Heart left ventricle (tissue), 16 donors: ENCODE data around the gene ZNF862. TPM values are rescaled to one million over a fixed set of nuclear protein-coding genes. Genes with fewer than 3 reads are reported as not detected.
A peak's percentile ranks its signal among the peaks of the same experiment; 100 is the strongest.

Source experiments
- ATAC-seq, 4 donors: fragments of 200-7000 bp; cut with Tn5 transposase; one replicate each; pipeline ENCODE4 v1.9.1; 2020 to 2022; ENCODE audit warnings: moderate library complexity in 4 of 4, mild to moderate bottlenecking in 3 of 4, moderate number of reproducible peaks in 1 of 4
- DNase-seq, 5 donors: peaks; one replicate each; pipeline ENCODE4 v3.0.0-alpha.2; 2020
- H3K27ac ChIP-seq, 12 donors: fragments of 200-600 bp; sonication (generic) in 4 of 12; one replicate each; pipeline versions ENCODE4 v1.5.0 to v1.8.0; 2016 to 2022; ENCODE audit warnings: mild to moderate bottlenecking in 2 of 12
- H3K27me3 ChIP-seq, 9 donors: fragments of 200-600 bp; sonication (generic) in 2 of 9; one replicate each; pipeline versions ENCODE4 v1.5.1 to v1.8.0; 2016 to 2022; ENCODE audit warnings: mild to moderate bottlenecking in 3 of 9
- H3K36me3 ChIP-seq, 9 donors: fragments of 200-600 bp; sonication (generic) in 2 of 9; one replicate each; pipeline versions ENCODE4 v1.5.0 to v1.8.0; 2018 to 2022; ENCODE audit warnings: mild to moderate bottlenecking in 2 of 9
- H3K4me1 ChIP-seq, 12 donors: fragments of 200-600 bp; sonication (generic) in 4 of 12; one replicate each; pipeline versions ENCODE4 v1.5.0 to v1.8.0; 2016 to 2022; ENCODE audit warnings: mild to moderate bottlenecking in 3 of 12
- H3K4me3 ChIP-seq, 12 donors: fragments of 200-600 bp; sonication (generic) in 4 of 12; one replicate each; pipeline versions ENCODE4 v1.5.0 to v1.8.0; 2017 to 2022; ENCODE audit warnings: mild to moderate bottlenecking in 9 of 12, moderate library complexity in 4 of 12
- H3K9me3 ChIP-seq, 12 donors: fragments of 200-600 bp; sonication (generic) in 4 of 12; one replicate each; pipeline versions ENCODE4 v1.5.0 to v1.8.0; 2016 to 2022; ENCODE audit warnings: mild to moderate bottlenecking in 1 of 12
- CTCF ChIP-seq, 12 donors: fragments of 200-600 bp; sonication (generic) in 4 of 12; IDR thresholded peaks; one replicate each; pipeline versions ENCODE4 v1.5.0 to v1.8.0; 2018 to 2022; ENCODE audit warnings: antibody characterized with exemption in 12 of 12, mild to moderate bottlenecking in 5 of 12
- POLR2A ChIP-seq, 2 donors: fragments of 450-650 bp; IDR thresholded peaks; one replicate each; pipeline ENCODE4 v1.6.1; 2017; ENCODE audit warnings: antibody characterized with exemption in 2 of 2, mild to moderate bottlenecking in 2 of 2, moderate library complexity in 2 of 2
- WGBS, 4 donors: extraction: QIAGEN DNeasy Blood & Tissue Kit in 2 of 4; methylation state at CpG; one replicate each; pipeline versions ENCODE4 v1.1.5 to v1.1.7; 2013 to 2018; 5-methylcytosine and 5-hydroxymethylcytosine counted together
- intact Hi-C, 10 donors: fragments of 100-400 bp; cut with DNase I; formaldehyde crosslinking; loops; one replicate each; pipeline versions ENCODE4 v1.11.1 to v1.14.2; 2022
- polyA plus RNA-seq, 2 donors: library from polyadenylated mRNA; stranded (reverse); fragments of 200-250 nt; gene quantifications; one replicate each; pipeline ENCODE4 v1.2.3, GENCODE V29; 2013
- total RNA-seq, 9 donors: library from RNA; depleted of rRNA in 2 of 9; stranded (reverse); fragments of >200 nt in 2 of 9; fragmentation: NEBNext Ultra II Directional in 3 of 9; extraction: Animal tissue kit (Norgen Biotek cat#: 25700) in 3 of 9; gene quantifications; one replicate each; pipeline versions ENCODE4 v1.1.0 to v1.2.4, GENCODE V29; 2016 to 2023
- donor health status: ischemic (EF 13 %, LVEDD 7.1; RV severe dilation, severe dysfunction).
- donor health status: healthy with polysubstance abuse.
- donor health status: DM: no; HTN: yes; CAD: no.
- donor health status: DM: no; HTN: no; CAD: no.
- donor health status: ischemic (EF 25% LVEDD 6.9; RV normal size, moderate dysfunction).
- donor health status: ischemic (EF 25% LVEDD 5.7; RV mildly dilated, moderate dysfunction).
- donor health status: healthy.
- donor health status: DM: yes; HTN: yes; CAD: no.
- donor health status: ischemic (EF 35%, LVEDD 5.7; RV mildly dilated, moderate dysfunction).
- donor health status: nonischemic (EF 11% LVEDD 7.7; RV severe dilation, severe dysfunction).
- donor health status: DM: yes; HTN: yes; CAD: no.
- donor health status: PGD.
- donor health status: ischemic (EF 29% LVEDD 5.4; RV normal size, mild dysfunction).
- donor health status: nonischemic (EF 23%, LVEDD 6.1; RV moderate dilation, normal function).

ZNF862 gene
- total and polyA plus RNA-seq, 11 donors, result 6.9 to 18.1 (median 9.1) TPM

GRCh38 chr7:149824301-149824741, 13.9 kb upstream of the ZNF862 start:
- intact Hi-C loops, result no loop called here
- H3K27me3 ChIP-seq, result no peaks in the 10 kb centered on the region
- ATAC-seq (no peak), DNase-seq (peak in 3 of 5 donors; percentile 9 to 48 (median 20))
- H3K4me3 ChIP-seq, result no peak overlapping the region
- no peaks in the 10 kb centered on the region for H3K9me3 ChIP-seq
- TF ChIP-seq CTCF (IDR thresholded peaks at IDR 0.05), result no peak
- TF ChIP-seq POLR2A (IDR thresholded peaks at IDR 0.05), result no peak
- no peaks in the 10 kb centered on the region for H3K36me3 ChIP-seq
- H3K4me1 ChIP-seq, result no peaks in the 10 kb centered on the region
- H3K27ac ChIP-seq, result no peak overlapping the region
- 94 to 97% (median 95%) methylated on average over 12 to 13 of the region's 13 CpGs for WGBS, 4 donors

GRCh38 chr7:149824748-149825566, 13.2 kb upstream of the ZNF862 start:
- no peak for TF ChIP-seq CTCF (IDR thresholded peaks at IDR 0.05)
- no peak for TF ChIP-seq POLR2A (IDR thresholded peaks at IDR 0.05)
- H3K36me3 ChIP-seq, result no peaks in the 10 kb centered on the region
- H3K4me3 ChIP-seq, result no peak overlapping the region
- H3K27me3 ChIP-seq, result no peaks in the 10 kb centered on the region
- DNase-seq (peak in 2 of 5 donors; percentile 19 to 23), ATAC-seq (no peak)
- 94 to 98% (median 94%) methylated on average over 16 to 19 of the region's 19 CpGs for WGBS, 4 donors
- intact Hi-C loops, result no loop called here
- no peaks in the 10 kb centered on the region for H3K4me1 ChIP-seq
- H3K9me3 ChIP-seq, result no peaks in the 10 kb centered on the region
- no peak overlapping the region for H3K27ac ChIP-seq

DNA sequence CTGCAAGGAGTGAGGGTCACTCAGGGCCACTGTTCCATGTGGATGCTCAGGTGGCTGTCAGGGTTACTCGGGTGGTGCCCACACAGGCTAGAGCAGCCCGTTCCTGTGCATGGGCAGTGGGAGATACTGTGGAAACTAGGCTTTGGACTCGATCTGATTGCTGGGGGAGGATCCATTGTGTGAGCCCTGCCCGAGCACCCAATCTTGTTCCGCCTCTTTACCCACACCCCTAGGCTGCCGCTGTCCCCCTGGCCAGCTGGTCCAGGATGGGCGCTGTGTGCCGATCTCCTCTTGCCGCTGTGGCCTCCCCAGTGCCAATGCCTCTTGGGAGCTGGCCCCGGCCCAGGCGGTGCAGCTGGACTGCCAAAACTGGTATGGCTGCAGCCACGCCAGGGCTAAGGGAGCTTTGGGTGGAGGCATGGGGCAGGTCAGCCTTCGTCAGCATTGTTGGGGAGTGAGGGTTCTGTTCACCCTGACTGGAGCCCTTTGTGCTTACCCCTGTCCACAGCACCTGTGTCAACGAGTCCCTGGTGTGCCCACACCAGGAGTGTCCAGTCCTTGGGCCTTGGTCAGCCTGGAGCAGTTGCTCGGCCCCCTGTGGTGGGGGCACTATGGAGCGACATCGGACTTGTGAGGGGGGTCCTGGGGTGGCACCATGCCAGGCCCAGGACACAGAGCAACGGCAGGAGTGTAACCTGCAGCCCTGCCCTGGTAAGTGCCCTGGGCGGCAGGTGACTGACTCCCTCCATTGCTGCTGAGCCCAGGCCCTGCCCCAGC, 12.4 kb upstream of the ZNF862 start:
- no peaks in the 10 kb centered on the region for H3K27me3 ChIP-seq
- intact Hi-C loops, result no loop called here
- no peak overlapping the region for H3K4me3 ChIP-seq
- peak in 2 of 5 donors; percentile 23 to 62 for DNase-seq
- no peak for ATAC-seq
- H3K4me1 ChIP-seq, result no peaks in the 10 kb centered on the region
- H3K36me3 ChIP-seq, result no peaks in the 10 kb centered on the region
- TF ChIP-seq CTCF (IDR thresholded peaks at IDR 0.05), result no peak
- no peak for TF ChIP-seq POLR2A (IDR thresholded peaks at IDR 0.05)
- H3K27ac ChIP-seq, result no peak overlapping the region
- H3K9me3 ChIP-seq, result no peaks in the 10 kb centered on the region
- 88 to 91% (median 89%) methylated on average over 12 to 19 of the region's 19 CpGs for WGBS, 4 donors
